ENCODE data around the gene TP53BP2.
"Not testable (repeated sequence)": the region's sequence is repeated elsewhere in the genome, so short reads cannot be mapped to it uniquely, and the experiment has no call there.

The TP53BP2 gene

DNA sequence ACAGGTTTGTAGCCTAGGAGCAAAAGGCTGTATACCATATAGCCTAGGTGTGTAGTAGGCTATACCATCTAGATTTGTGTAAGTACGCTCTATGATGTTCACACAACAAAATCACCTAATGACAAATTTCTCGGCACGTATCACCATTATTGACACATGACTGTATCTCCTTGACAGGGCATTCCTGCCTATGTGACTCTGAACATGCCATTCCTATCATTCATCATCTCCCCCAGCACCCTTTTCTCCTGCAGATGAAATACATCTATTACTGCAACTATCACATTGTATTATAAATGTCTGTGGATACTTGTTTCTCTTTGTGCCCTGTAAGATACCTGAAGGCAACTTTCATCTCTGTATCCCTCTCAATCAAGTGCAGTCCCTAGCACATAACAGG is 29.9 kb downstream of the TP53BP2 start:
- in situ Hi-C loops (cut with MboI; ENCODE audit: low sequenced_read_pairs): loop anchor here (25.0 kb wide), 1 partner anchor 521 kb away; the partner anchor contains the start of gene NVL
- DNase-seq (ENCODE audit: low spot score in 2 of 2): no peak
- H3K4me1 ChIP-seq: no peaks in the 10 kb centered on the region; the same call in 1 of the 2 replicates
- no peaks in the 10 kb centered on the region for H3K27me3 ChIP-seq (ENCODE audit: low read depth)
- H3K36me3 ChIP-seq (replicated peaks): peaks cover 16% of the 10 kb centered on the region
- H3K9me3 ChIP-seq: no peaks in the 10 kb centered on the region
- H3K4me3 ChIP-seq: no peak overlapping the region

DNA sequence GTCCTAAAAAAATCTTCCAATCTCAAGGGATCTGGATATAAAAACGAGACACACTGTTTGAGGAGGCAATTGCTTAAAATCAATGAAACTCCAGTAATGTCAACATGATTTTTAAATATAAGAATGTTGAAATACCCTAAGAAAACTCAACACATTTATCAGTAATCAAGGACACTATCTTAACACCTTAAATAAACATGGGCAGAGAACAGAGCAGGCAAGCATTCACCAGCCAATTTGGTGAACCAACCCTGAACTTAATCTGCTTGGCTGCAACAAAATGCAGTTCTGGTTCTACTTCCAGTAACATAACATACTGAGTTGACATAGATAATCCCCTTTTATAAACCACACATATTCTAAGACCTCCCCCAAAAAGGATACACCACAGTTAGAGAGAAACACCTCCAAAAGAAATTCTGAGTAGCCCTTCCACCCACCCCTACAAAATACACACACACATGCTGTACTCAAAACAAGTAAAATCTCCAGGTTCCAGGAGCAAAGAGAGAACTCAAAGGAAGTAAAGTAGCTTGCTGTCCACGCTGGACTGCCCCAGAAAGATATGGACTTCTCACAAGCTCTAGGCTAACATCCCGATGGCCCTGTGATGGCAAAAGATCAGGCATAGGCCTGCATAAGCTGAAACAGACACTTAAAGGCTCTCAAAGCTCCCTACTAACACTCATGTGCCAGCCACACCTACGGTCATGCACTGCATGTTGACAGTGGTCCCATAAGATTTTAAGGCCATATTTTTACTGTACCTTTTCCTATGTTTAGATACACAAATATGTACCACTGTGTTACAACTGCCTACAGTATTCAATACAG is 30.5 kb downstream of the TP53BP2 start:
- Histone ChIP-seq H3K4me3 (no peak overlapping the region), H3K36me3 (replicated peaks) (peaks cover 20% of the 10 kb centered on the region), H3K9me3 (no peaks in the 10 kb centered on the region), H3K27me3 (ENCODE audit: low read depth) (no peaks in the 10 kb centered on the region), H3K4me1 (no peaks in the 10 kb centered on the region; the same call in 1 of the 2 replicates)
- in situ Hi-C loops (cut with MboI; ENCODE audit: low sequenced_read_pairs): loop anchor here (25.0 kb wide), 1 partner anchor 522 kb away; the partner anchor contains the start of gene NVL
- DNase-seq (ENCODE audit: low spot score in 2 of 2): no peak

DNA sequence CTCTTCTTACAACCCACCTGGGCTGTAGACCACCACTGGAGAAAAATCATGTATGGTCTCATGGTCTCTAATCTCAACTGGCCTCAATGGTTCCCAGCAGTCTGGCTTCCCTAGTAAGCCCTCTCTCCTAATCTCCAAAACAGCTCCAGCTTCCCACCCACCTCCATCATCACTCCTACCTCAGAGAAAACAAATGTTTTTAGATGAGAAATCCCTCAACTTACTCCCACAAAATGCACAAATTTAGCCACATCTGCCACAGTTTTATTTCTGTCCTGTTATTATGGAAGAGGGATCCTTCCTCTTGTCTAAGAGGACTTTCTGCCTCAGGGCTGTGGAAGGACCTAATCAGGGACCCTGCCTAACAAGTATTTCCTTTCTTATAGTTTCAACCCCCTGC is 32.1 kb downstream of the TP53BP2 start:
- no peaks in the 10 kb centered on the region for H3K9me3 ChIP-seq
- no peak overlapping the region for H3K4me3 ChIP-seq
- no peaks in the 10 kb centered on the region for H3K27me3 ChIP-seq (ENCODE audit: low read depth)
- H3K36me3 ChIP-seq (replicated peaks): peaks cover 24% of the 10 kb centered on the region
- H3K4me1 ChIP-seq: no peaks in the 10 kb centered on the region
- DNase-seq (ENCODE audit: low spot score in 2 of 2): no peak
- in situ Hi-C loops (cut with MboI; ENCODE audit: low sequenced_read_pairs): loop anchor here (25.0 kb wide), 1 partner anchor 524 kb away; the partner anchor contains the start of gene NVL

DNA sequence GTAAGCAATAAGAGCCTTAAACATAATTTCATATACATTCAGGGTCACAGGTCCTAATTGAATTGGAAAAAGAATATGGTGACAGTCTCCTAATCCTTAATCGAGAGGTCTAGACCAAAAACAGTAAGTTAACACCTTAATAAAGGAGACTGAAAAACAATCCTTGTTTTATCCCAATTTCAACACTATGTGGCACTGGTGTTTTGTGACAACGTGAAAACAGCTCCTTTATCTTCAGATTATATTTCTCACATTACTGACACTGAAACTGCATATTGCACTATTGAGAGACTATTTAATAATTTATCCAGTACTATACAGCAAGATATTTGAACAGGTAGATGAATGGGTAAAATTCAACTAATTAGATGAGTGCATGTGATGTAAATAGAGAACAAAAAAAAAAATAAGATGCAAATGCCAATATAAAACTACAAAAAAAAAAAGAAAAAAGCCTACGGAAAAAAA is 34.1 kb downstream of the TP53BP2 start:
- Histone ChIP-seq H3K9me3 (no peaks in the 10 kb centered on the region), H3K4me3 (no peak overlapping the region), H3K4me1 (no peaks in the 10 kb centered on the region), H3K27me3 (ENCODE audit: low read depth) (no peaks in the 10 kb centered on the region), H3K36me3 (replicated peaks) (peaks cover 32% of the 10 kb centered on the region)
- peak in 1 of 2 experiments; percentile 52 for DNase-seq (ENCODE audit: low spot score in 2 of 2)
- in situ Hi-C loops (cut with MboI; ENCODE audit: low sequenced_read_pairs): loop anchor here (25.0 kb wide), 1 partner anchor 526 kb away; the partner anchor contains the start of gene NVL

DNA sequence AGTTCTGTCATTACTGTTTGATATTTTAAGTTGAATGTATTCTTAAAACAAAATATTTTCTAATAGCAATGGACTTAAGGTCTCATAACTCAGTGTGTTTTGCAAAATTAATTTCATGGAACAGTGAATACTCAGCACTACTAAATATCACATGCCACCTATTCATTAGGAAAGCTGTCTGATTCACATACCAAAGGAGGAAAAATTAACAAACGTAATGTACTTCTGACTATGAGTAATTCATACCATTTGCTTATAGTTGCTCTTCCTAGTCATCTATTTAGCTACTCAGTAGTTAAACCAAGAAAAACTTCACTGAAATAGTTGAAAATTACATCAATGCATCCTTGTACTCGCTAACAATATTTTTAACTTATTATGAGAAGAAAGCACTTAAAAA is 35.2 kb downstream of the TP53BP2 start:
- Histone ChIP-seq H3K27me3 (ENCODE audit: low read depth) (no peaks in the 10 kb centered on the region), H3K4me3 (no peak overlapping the region), H3K9me3 (no peaks in the 10 kb centered on the region), H3K36me3 (replicated peaks) (peaks cover 40% of the 10 kb centered on the region), H3K4me1 (no peaks in the 10 kb centered on the region)
- in situ Hi-C loops (cut with MboI; ENCODE audit: low sequenced_read_pairs): loop anchor here (25.0 kb wide), 1 partner anchor 527 kb away; the partner anchor contains the start of gene NVL
- no peak for DNase-seq (ENCODE audit: low spot score in 2 of 2)

DNA sequence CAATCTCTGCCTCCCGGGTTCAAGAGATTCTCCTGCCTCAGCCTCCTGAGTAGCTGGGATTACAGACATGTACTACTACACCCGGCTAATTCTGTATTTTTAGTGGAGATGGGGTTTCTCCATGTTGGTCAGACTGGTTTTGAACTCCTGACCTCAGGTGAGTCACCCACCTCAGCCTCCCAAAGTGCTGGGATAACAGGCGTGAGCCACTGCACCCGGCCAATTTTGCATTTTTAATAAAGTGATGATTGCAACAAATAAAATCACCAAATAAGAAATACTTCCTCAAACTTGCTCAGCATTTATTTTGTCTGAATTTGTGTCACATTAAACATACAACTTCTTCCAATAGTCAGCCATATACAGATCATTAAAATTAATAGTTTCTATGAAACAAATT is 35.8 kb downstream of the TP53BP2 start:
- in situ Hi-C loops (cut with MboI; ENCODE audit: low sequenced_read_pairs): loop anchor here (25.0 kb wide), 1 partner anchor 527 kb away; the partner anchor contains the start of gene NVL
- H3K9me3 ChIP-seq; H3K4me1 ChIP-seq; H3K4me3 ChIP-seq; DNase-seq (ENCODE audit: low spot score in 2 of 2); H3K27me3 ChIP-seq (ENCODE audit: low read depth): not testable (repeated sequence)
- peaks cover 40% of the 10 kb centered on the region for H3K36me3 ChIP-seq (replicated peaks)

DNA sequence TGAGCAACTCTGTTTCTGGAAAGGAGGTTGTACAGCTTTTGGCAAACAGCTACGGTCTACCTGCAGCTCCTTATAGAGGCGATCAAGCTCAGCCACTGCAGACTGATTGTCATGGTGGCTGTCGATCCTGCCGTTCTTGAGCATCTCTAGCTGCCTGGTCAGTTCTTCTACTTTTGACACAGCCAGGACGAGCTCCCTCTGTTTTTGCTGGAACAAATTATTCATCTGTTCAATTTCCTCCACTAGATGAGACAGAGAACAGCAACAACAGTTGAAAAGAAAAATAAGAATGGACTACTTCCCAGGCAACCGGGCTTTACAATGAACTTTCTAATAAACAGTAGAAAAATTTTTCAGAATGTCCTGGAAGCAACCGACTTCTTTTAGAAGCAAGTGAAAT is 42.5 kb downstream of the TP53BP2 start:
- no peaks in the 10 kb centered on the region for H3K27me3 ChIP-seq (ENCODE audit: low read depth)
- no peak for DNase-seq (ENCODE audit: low spot score in 2 of 2)
- in situ Hi-C loops (cut with MboI; ENCODE audit: low sequenced_read_pairs): loop anchor here (25.0 kb wide), 1 partner anchor 534 kb away; the partner anchor contains the start of gene NVL
- H3K4me1 ChIP-seq: no peaks in the 10 kb centered on the region
- no peak overlapping the region for H3K4me3 ChIP-seq
- H3K36me3 ChIP-seq (replicated peaks): peaks cover 74% of the 10 kb centered on the region
- H3K9me3 ChIP-seq: no peaks in the 10 kb centered on the region

DNA sequence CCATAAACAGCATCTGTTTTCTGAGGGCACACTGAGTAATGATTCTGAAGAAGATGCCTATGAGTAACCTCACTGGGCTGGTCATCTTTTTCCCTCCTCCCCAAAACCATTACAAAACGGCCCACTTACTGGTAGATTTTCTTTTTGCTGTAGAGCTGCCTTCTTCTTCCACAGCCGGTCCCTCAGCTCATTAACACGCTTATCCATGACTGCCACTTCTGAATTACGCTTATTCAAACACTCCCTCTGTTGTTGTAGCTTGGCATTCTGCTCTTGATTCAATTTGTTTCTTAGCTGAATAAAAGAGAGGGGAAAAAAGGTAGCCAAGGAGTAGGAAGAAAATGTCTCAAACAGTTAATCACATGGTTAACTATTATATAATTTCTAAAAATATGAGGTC is 43.1 kb downstream of the TP53BP2 start:
- H3K4me3 ChIP-seq: no peak overlapping the region
- in situ Hi-C loops (cut with MboI; ENCODE audit: low sequenced_read_pairs): loop anchor here (25.0 kb wide), 1 partner anchor 535 kb away; the partner anchor contains the start of gene NVL
- no peaks in the 10 kb centered on the region for H3K9me3 ChIP-seq
- peaks cover 80% of the 10 kb centered on the region for H3K36me3 ChIP-seq (replicated peaks)
- DNase-seq (ENCODE audit: low spot score in 2 of 2): no peak
- H3K27me3 ChIP-seq (ENCODE audit: low read depth): no peaks in the 10 kb centered on the region
- H3K4me1 ChIP-seq: no peaks in the 10 kb centered on the region

DNA sequence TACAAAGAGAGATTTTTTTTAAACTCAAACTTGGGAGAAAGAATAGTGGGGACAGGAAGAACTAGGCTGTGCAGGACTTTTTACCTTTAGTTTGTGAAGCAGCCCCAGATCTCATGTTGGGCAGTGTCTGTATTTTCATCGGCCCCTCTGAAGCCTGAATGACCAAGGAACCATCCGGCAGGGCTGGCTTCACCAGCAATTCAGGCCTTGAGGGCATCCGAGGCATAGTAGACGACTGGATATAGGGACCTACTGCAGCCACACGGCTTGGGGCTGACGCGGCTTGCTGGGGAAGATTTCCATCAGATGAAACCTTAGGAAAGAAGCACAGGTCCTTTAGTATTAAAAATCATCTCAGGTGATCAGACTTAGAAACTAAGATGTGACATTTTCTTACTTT is 43.7 kb downstream of the TP53BP2 start:
- no peaks in the 10 kb centered on the region for H3K4me1 ChIP-seq
- no peaks in the 10 kb centered on the region for H3K9me3 ChIP-seq
- no peak overlapping the region for H3K4me3 ChIP-seq
- no peaks in the 10 kb centered on the region for H3K27me3 ChIP-seq (ENCODE audit: low read depth)
- in situ Hi-C loops (cut with MboI; ENCODE audit: low sequenced_read_pairs): loop anchor here (25.0 kb wide), 1 partner anchor 535 kb away; the partner anchor contains the start of gene NVL
- no peak for DNase-seq (ENCODE audit: low spot score in 2 of 2)
- peaks cover 78% of the 10 kb centered on the region for H3K36me3 ChIP-seq (replicated peaks)

DNA sequence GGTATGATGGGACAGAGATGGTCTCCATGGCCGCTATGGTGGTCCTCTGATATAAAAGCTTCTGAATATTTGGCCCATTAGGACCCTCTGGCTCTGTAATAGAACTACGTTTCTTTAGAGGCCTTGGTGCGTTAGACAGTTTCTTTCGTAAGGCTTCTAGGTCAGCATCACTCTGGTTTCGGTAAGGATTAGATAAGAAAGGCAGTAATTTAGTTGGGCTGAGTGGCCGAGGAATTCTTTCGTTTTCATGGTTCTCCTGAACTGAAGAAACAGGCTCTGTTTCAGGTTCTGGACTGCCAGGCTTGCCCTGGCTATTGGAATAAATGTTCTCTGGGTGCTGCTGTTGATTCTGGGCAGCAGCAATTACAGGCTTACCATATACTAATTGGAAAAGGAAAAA is 49.5 kb downstream of the TP53BP2 start:
- DNase-seq (ENCODE audit: low spot score in 2 of 2): no peak
- Histone ChIP-seq H3K9me3 (no peaks in the 10 kb centered on the region), H3K4me1 (no peaks in the 10 kb centered on the region), H3K27me3 (ENCODE audit: low read depth) (no peaks in the 10 kb centered on the region), H3K4me3 (no peak overlapping the region), H3K36me3 (replicated peaks) (peaks cover 58% of the 10 kb centered on the region)
- in situ Hi-C loops (cut with MboI; ENCODE audit: low sequenced_read_pairs): no loop called here

DNA sequence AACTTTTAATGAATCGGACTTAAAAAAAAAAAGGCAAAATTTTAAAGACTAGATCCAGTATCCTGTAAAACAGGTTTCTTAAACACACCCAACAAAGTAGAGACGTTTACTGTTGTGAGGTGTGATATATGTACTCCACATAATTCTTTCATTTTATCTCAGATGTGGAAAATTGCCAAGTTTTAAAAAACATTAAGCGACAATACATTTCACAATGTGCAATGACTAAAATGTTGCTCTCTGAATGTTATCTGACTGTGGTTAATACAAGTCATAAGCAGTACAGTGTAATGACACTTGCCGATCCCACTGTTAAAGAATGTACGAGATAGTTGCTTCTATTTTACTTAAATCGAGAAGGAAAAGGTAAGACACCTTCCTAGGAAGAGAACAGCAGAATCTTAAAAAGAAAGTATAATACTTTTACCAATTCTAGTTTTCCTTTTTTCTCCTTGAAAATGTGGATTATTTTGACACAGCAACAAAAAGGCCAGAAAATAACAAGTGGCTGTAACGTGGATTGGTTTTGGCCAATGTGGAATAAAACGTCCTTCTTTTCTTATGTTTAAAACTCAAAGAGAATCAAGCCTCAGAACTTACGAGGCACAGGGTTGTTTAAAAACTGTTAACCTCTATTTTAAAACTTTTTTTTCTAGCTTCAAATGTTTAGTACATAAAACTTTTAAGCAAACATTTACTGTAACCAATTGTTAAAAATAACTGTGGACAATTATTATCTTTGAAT is 51.4 kb downstream of the TP53BP2 start:
- no peaks in the 10 kb centered on the region for H3K4me1 ChIP-seq
- H3K27me3 ChIP-seq (ENCODE audit: low read depth): no peaks in the 10 kb centered on the region
- no peak for DNase-seq (ENCODE audit: low spot score in 2 of 2)
- in situ Hi-C loops (cut with MboI; ENCODE audit: low sequenced_read_pairs): no loop called here
- no peak overlapping the region for H3K4me3 ChIP-seq
- peaks cover 42% of the 10 kb centered on the region for H3K36me3 ChIP-seq (replicated peaks)
- H3K9me3 ChIP-seq: no peaks in the 10 kb centered on the region

DNA sequence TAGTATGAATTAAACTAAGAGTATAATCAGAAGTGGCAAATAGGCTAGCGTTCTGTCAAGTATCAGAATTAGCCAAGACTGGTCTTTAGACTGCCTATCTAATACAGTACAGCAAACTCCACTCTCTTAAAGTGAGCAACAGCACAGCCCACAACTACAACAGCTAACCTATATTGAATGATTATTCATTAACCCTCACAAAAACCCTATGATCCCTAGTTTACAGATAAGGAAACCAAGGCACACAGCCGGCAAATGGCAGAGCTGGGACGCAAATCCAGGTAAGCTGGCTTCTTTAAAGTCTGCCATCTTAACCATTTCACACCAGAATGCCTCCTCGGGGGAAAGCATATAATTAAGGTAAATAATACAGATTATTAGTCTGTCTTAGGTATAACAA is 52.0 kb downstream of the TP53BP2 start:
- Histone ChIP-seq H3K4me1 (no peaks in the 10 kb centered on the region), H3K9me3 (no peaks in the 10 kb centered on the region), H3K4me3 (no peak overlapping the region), H3K27me3 (ENCODE audit: low read depth) (no peaks in the 10 kb centered on the region), H3K36me3 (replicated peaks) (peaks cover 43% of the 10 kb centered on the region)
- DNase-seq (ENCODE audit: low spot score in 2 of 2): no peak
- in situ Hi-C loops (cut with MboI; ENCODE audit: low sequenced_read_pairs): no loop called here

DNA sequence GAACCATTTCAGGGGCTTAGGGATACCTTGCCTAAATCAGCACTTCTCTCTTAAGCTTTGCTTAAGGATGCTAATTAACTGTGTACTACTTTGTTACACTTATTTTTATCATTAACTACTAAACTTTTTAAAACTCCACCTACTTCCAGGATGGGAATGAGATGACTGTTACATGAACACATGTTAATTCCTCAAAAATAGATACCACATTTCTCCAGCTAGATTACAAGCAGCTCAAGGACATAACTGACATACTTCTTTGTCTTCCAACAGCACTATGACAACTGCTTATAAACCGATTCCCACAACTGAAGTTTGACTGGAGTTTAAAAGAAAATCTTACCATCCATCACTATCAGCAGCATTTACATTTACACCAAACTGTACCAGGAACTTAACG is 53.7 kb downstream of the TP53BP2 start:
- Histone ChIP-seq H3K4me1 (no peaks in the 10 kb centered on the region), H3K4me3 (no peak overlapping the region), H3K9me3 (no peaks in the 10 kb centered on the region), H3K36me3 (replicated peaks) (peaks cover 32% of the 10 kb centered on the region), H3K27me3 (ENCODE audit: low read depth) (no peaks in the 10 kb centered on the region)
- no peak for DNase-seq (ENCODE audit: low spot score in 2 of 2)
- in situ Hi-C loops (cut with MboI; ENCODE audit: low sequenced_read_pairs): no loop called here
